Activated CD8-positive, alpha-beta memory T cell treated with anti-CD3 and anti-CD28 coated beads, Interleukin-2, amount 50 U/mL, for 48 hours (primary cell): Measurements from ENCODE around the gene MAPKAP1.

Source experiments
- DNase-seq: peaks from one replicate; pipeline ENCODE4 v3.0.0-alpha.2; 2020

The MAPKAP1 gene

GRCh38 chr9:125558453-125559092, 148.4 kb downstream of the MAPKAP1 start:
- DNase-seq: no peak

GRCh38 chr9:125556046-125556721, 150.8 kb downstream of the MAPKAP1 start:
- no peak for DNase-seq

- no peak for DNase-seq
These were observed 152.3 kb downstream of the MAPKAP1 start for GRCh38 chr9:125554726-125555125.

- DNase-seq: no peak
These were observed 155.2 kb downstream of the MAPKAP1 start for GRCh38 chr9:125551781-125552180.

- no peak for DNase-seq
These were observed 156.8 kb downstream of the MAPKAP1 start for GRCh38 chr9:125549891-125550885.

GRCh38 chr9:125549465-125549871, 157.5 kb downstream of the MAPKAP1 start:
- DNase-seq: no peak

- no peak for DNase-seq
These were observed 158.0 kb downstream of the MAPKAP1 start for GRCh38 chr9:125549039-125549438.

- no peak for DNase-seq
These were observed 158.9 kb downstream of the MAPKAP1 start for GRCh38 chr9:125548141-125548540.

GRCh38 chr9:125547368-125547767, 159.6 kb downstream of the MAPKAP1 start:
- no peak for DNase-seq

- DNase-seq: no peak
These were observed 161.2 kb downstream of the MAPKAP1 start for GRCh38 chr9:125545845-125546244.

GRCh38 chr9:125544988-125545651, 161.9 kb downstream of the MAPKAP1 start:
- DNase-seq: no peak

GRCh38 chr9:125544484-125544883, 162.5 kb downstream of the MAPKAP1 start:
- DNase-seq: no peak

- DNase-seq: no peak
These were observed 165.2 kb downstream of the MAPKAP1 start for GRCh38 chr9:125541840-125542243.

GRCh38 chr9:125540497-125540896, 166.5 kb downstream of the MAPKAP1 start:
- no peak for DNase-seq

- no peak for DNase-seq
These were observed 168.9 kb downstream of the MAPKAP1 start for GRCh38 chr9:125538092-125538473.

GRCh38 chr9:125537442-125538091, 169.4 kb downstream of the MAPKAP1 start:
- no peak for DNase-seq

- no peak for DNase-seq
These were observed 170.2 kb downstream of the MAPKAP1 start for GRCh38 chr9:125536776-125537175.

- no peak for DNase-seq
These were observed 170.7 kb downstream of the MAPKAP1 start for GRCh38 chr9:125536167-125536772.

- DNase-seq: no peak
These were observed 171.9 kb downstream of the MAPKAP1 start for GRCh38 chr9:125534971-125535701.

- no peak for DNase-seq
These were observed 174.0 kb downstream of the MAPKAP1 start for GRCh38 chr9:125532812-125533594.
